H1 (cell line): ENCODE measurements around the gene ZNF512B. TPM values are rescaled to one million over a fixed set of nuclear protein-coding genes. Genes with fewer than 3 reads are reported as not detected.

Experiments used
- CTCF ChIA-PET: fragments of 300-600 bp; sonication (Branson Sonifier 250); formaldehyde crosslinking; loops from one replicate; lab custom pipeline; 2021; ENCODE audit not compliant: partially characterized antibody; lab: Charles Lee
- POLR2A ChIA-PET: fragments of 300-600 bp; sonication (Branson Sonifier 250); formaldehyde crosslinking; loops from one replicate; lab custom pipeline; 2021; ENCODE audit warnings: inconsistent platforms; ENCODE audit not compliant: partially characterized antibody; lab: Charles Lee
- DNase-seq, 2 experiments: peaks; one replicate each; pipeline versions ENCODE4 v3.0.0 to v3.0.0-alpha.2; 2010 to 2022; ENCODE audit warnings: low spot score in 2 of 2, low read depth in 1 of 2, mixed read lengths in 1 of 2
- FAIRE-seq: peaks from 2 replicates; lab custom pipeline; 2011; peaks lifted over from hg19 to GRCh38; lab: Jason Lieb, UNC
- H2AFZ ChIP-seq: 2 replicates; pipeline ENCODE4 v1.8.1; 2012; ENCODE audit warnings: low read length, inconsistent platforms
- H2AK5ac ChIP-seq: 2 replicates; pipeline ENCODE4 v1.6.1; 2013; ENCODE audit warnings: low read depth, low read length
- H2BK120ac ChIP-seq: replicated peaks from 2 replicates; pipeline ENCODE3; 2013; ENCODE audit warnings: low read depth, low read length, inconsistent platforms
- H2BK12ac ChIP-seq: 2 replicates; pipeline ENCODE4 v1.6.1; 2013; ENCODE audit warnings: low read depth, low read length
- H2BK15ac ChIP-seq: 2 replicates; pipeline ENCODE4 v1.6.1; 2013; ENCODE audit warnings: low read length
- H2BK20ac ChIP-seq: 2 replicates; pipeline ENCODE4 v1.6.1; 2013; ENCODE audit warnings: low read length
- H2BK5ac ChIP-seq: 2 replicates; pipeline ENCODE4 v1.6.1; 2013; ENCODE audit warnings: low read depth, low read length
- H3K14ac ChIP-seq: 2 replicates; pipeline ENCODE4 v1.6.1; 2013; ENCODE audit warnings: inconsistent platforms; ENCODE audit not compliant: insufficient read length
- H3K18ac ChIP-seq: 2 replicates; pipeline ENCODE4 v1.6.1; 2013; ENCODE audit warnings: low read length; ENCODE audit errors: extremely low read depth
- H3K23ac ChIP-seq: 2 replicates; pipeline ENCODE4 v1.6.1; 2013; ENCODE audit warnings: inconsistent platforms; ENCODE audit not compliant: insufficient read length
- H3K23me2 ChIP-seq: 2 replicates; pipeline ENCODE4 v1.6.1; 2013; ENCODE audit warnings: low read depth, low read length
- H3K27ac ChIP-seq: 2 replicates; pipeline ENCODE4 v1.6.1; 2011; ENCODE audit warnings: low read depth, low read length, inconsistent platforms
- H3K27me3 ChIP-seq, 4 experiments: replicated peaks in 1 of 4; 1 replicate in 1 of 4; 2 replicates in 3 of 4; pipeline versions ENCODE4 v1.6.1 to v1.8.1; 2011 to 2013; ENCODE audit warnings: low read length in 3 of 4, mild to moderate bottlenecking in 3 of 4, inconsistent platforms in 2 of 4, mixed read lengths in 2 of 4, moderate library complexity in 1 of 4; ENCODE audit not compliant: control insufficient read depth in 3 of 4, insufficient read depth in 3 of 4; ENCODE audit errors: extremely low read depth in 1 of 4
- H3K36me3 ChIP-seq, 4 experiments: 2 replicates each; pipeline versions ENCODE4 v1.6.1 to v1.8.1; 2011 to 2013; ENCODE audit warnings: mild to moderate bottlenecking in 4 of 4, low read length in 3 of 4, moderate library complexity in 2 of 4, control low read depth in 1 of 4, inconsistent platforms in 1 of 4; ENCODE audit not compliant: insufficient read depth in 4 of 4, control insufficient read depth in 2 of 4
- H3K4ac ChIP-seq: replicated peaks from 2 replicates; pipeline ENCODE3; 2013; ENCODE audit warnings: low read length, low read depth, mixed read lengths, inconsistent platforms; ENCODE audit not compliant: insufficient read length
- H3K4me1 ChIP-seq, 4 experiments: replicated peaks in 1 of 4; 1 replicate in 1 of 4; 2 replicates in 3 of 4; pipeline versions ENCODE4 v1.6.1 to v1.8.1; 2011 to 2013; ENCODE audit warnings: low read length in 3 of 4, inconsistent platforms in 2 of 4, mixed read lengths in 1 of 4; ENCODE audit not compliant: insufficient read depth in 4 of 4, control insufficient read depth in 3 of 4
- H3K4me2 ChIP-seq, 2 experiments: 2 replicates each; pipeline versions ENCODE4 v1.6.1 to v1.8.1; 2011 to 2013; ENCODE audit warnings: low read depth in 2 of 2, low read length in 2 of 2, control low read depth in 1 of 2, inconsistent platforms in 1 of 2, mild to moderate bottlenecking in 1 of 2; ENCODE audit not compliant: insufficient read depth in 1 of 2
- H3K4me3 ChIP-seq, 4 experiments: fragments of 200-600, 300-600 bp in 1 of 4; sonication (generic), shearing (Covaris generic), sonication (Bioruptor Twin) in 1 of 4; 2 replicates each; pipeline versions ENCODE4 v1.5.1 to v1.8.1; 2011 to 2016; ENCODE audit warnings: low read length in 4 of 4, low read depth in 3 of 4, control low read depth in 2 of 4, inconsistent platforms in 2 of 4, mild to moderate bottlenecking in 2 of 4, mixed read lengths in 1 of 4, moderate library complexity in 1 of 4; ENCODE audit not compliant: insufficient read depth in 2 of 4; ENCODE audit errors: extremely low read depth in 1 of 4
- H3K56ac ChIP-seq: replicated peaks from 2 replicates; pipeline ENCODE3; 2013; ENCODE audit warnings: low read depth, mild to moderate bottlenecking, mixed read lengths, low read length, inconsistent platforms; ENCODE audit not compliant: insufficient read length
- H3K79me1 ChIP-seq: 2 replicates; pipeline ENCODE4 v1.6.1; 2013; ENCODE audit warnings: low read depth, low read length, control low read depth
- H3K79me2 ChIP-seq, 2 experiments: 2 replicates each; pipeline versions ENCODE4 v1.6.1 to v1.8.1; 2012 to 2013; ENCODE audit warnings: low read length in 2 of 2, mild to moderate bottlenecking in 2 of 2, inconsistent platforms in 1 of 2; ENCODE audit not compliant: insufficient read depth in 2 of 2, control insufficient read depth in 1 of 2
- H3K9ac ChIP-seq, 4 experiments: replicated peaks in 1 of 4; 1 replicate in 1 of 4; 2 replicates in 3 of 4; pipeline versions ENCODE4 v1.6.1 to v1.8.1; 2011 to 2013; ENCODE audit warnings: low read depth in 3 of 4, low read length in 3 of 4, control low read depth in 2 of 4, mild to moderate bottlenecking in 2 of 4, moderate library complexity in 2 of 4, inconsistent platforms in 1 of 4; ENCODE audit errors: extremely low read depth in 1 of 4
- H3K9me3 ChIP-seq, 2 experiments: 2 replicates each; pipeline versions ENCODE4 v1.6.1 to v1.8.1; 2012 to 2013; ENCODE audit warnings: mild to moderate bottlenecking in 2 of 2, moderate library complexity in 2 of 2, control low read depth in 1 of 2, inconsistent platforms in 1 of 2, low read depth in 1 of 2, low read length in 1 of 2, mixed read lengths in 1 of 2; ENCODE audit not compliant: insufficient read depth in 2 of 2
- H4K20me1 ChIP-seq, 2 experiments: replicated peaks in 1 of 2; 2 replicates each; pipeline versions ENCODE3 to v1.8.1; 2011 to 2013; ENCODE audit warnings: inconsistent platforms in 2 of 2, low read length in 2 of 2, mild to moderate bottlenecking in 1 of 2; ENCODE audit not compliant: insufficient read depth in 2 of 2, control insufficient read depth in 1 of 2
- H4K5ac ChIP-seq: 2 replicates; pipeline ENCODE4 v1.6.1; 2013; ENCODE audit warnings: low read length, low read depth, mixed read lengths, inconsistent platforms; ENCODE audit not compliant: insufficient read length
- H4K8ac ChIP-seq: 2 replicates; pipeline ENCODE4 v1.8.0; 2013; ENCODE audit warnings: mild to moderate bottlenecking, moderate library complexity, low read length, inconsistent platforms; ENCODE audit not compliant: insufficient read depth; ENCODE audit errors: extremely low read depth
- H4K91ac ChIP-seq: replicated peaks from 2 replicates; pipeline ENCODE3; 2013; ENCODE audit warnings: low read length, mixed read lengths, inconsistent platforms; ENCODE audit not compliant: insufficient read length
- EZH2 ChIP-seq: fragments of 200-600 bp; sonication (generic); IDR thresholded peaks from 2 replicates; pipeline ENCODE4 v1.7.1; 2012; ENCODE audit warnings: low read depth, mild to moderate bottlenecking, moderate library complexity, low read length, inconsistent platforms; ENCODE audit not compliant: severe bottlenecking
- HDAC6 ChIP-seq: IDR thresholded peaks from one replicate; pipeline ENCODE4 v1.7.1; 2012; ENCODE audit warnings: low read depth, mild to moderate bottlenecking, inconsistent platforms, low read length, moderate library complexity
- KDM1A ChIP-seq: fragments of 200-600, 300-600 bp; sonication (generic); IDR thresholded peaks from 2 replicates; pipeline ENCODE4 v1.7.1; 2016; ENCODE audit warnings: mild to moderate bottlenecking, low read length, borderline replicate concordance
- PHF8 ChIP-seq: fragments of 200-600 bp; sonication (generic); conservative IDR thresholded peaks from 2 replicates; pipeline ENCODE4 v1.7.1; 2012; ENCODE audit warnings: low read depth, mild to moderate bottlenecking, inconsistent platforms, low read length, moderate library complexity
- RFX5 ChIP-seq: IDR thresholded peaks from 2 replicates; pipeline ENCODE4 v1.6.1; 2011; ENCODE audit warnings: low read depth, low read length, improper control_type of control experiment, borderline replicate concordance
- RNF2 ChIP-seq: fragments of 200-900, 300-1000 bp; sonication (generic); IDR thresholded peaks from 2 replicates; pipeline ENCODE4 v1.7.1; 2016; ENCODE audit warnings: borderline replicate concordance, low read depth, mild to moderate bottlenecking, antibody characterized with exemption, low read length; ENCODE audit not compliant: poor library complexity, severe bottlenecking; ENCODE audit errors: missing control alignments
- SP1 ChIP-seq: IDR thresholded peaks from 2 replicates; pipeline ENCODE4 v1.6.1; 2011; ENCODE audit warnings: low read depth, low read length
- TAF1 ChIP-seq: IDR thresholded peaks from 2 replicates; pipeline ENCODE4 v1.6.1; 2011; ENCODE audit warnings: mild to moderate bottlenecking, low read depth, low read length
- ZNF274 ChIP-seq: IDR thresholded peaks from 2 replicates; pipeline ENCODE4 v1.7.0; 2012; ENCODE audit warnings: low read length, borderline replicate concordance; ENCODE audit errors: extremely low read depth
- WGBS, 2 experiments: shearing (Covaris generic) in 1 of 2; methylation state at CpG; one replicate each; pipeline versions ENCODE4 v1.1.6 to v1.1.7; 2013 to 2015; ENCODE audit warnings: low lambda C conversion rate in 2 of 2, mixed read lengths in 2 of 2, inconsistent platforms in 1 of 2, low coverage in 1 of 2, missing lambda C conversion rate in 1 of 2; ENCODE audit not compliant: insufficient replicate concordance in 2 of 2, insufficient coverage in 1 of 2, insufficient read length in 1 of 2; ENCODE audit errors: extremely low coverage in 1 of 2, missing lambda C conversion rate in 1 of 2; 5-methylcytosine and 5-hydroxymethylcytosine counted together
- polyA plus RNA-seq, 7 experiments: library from polyadenylated mRNA; depleted of rRNA in 3 of 7; stranded (reverse) in 5 of 7; unstranded in 2 of 7; fragments of >200 nt in 5 of 7; fragments of 200-250 nt in 2 of 7; gene quantifications; 1 replicate in 5 of 7; 2 replicates in 1 of 7; 4 replicates in 1 of 7; pipeline versions ENCODE4 v1.2.1 to v1.2.3, GENCODE V29; 2011 to 2013; ENCODE audit warnings: missing spikeins in 2 of 7, mixed read lengths in 2 of 7
- total RNA-seq: library from RNA; stranded (reverse); fragmentation: NEBNext Ultra II Directional; extraction: Animal tissue kit (Norgen Biotek cat#: 25700); gene quantifications from 2 replicates; pipeline ENCODE4 v1.2.1, GENCODE V29; 2021
- TF ChIP-seq, protein P1 (sequence below): IDR thresholded peaks from 2 replicates; pipeline ENCODE4 v1.6.1; 2011; ENCODE audit warnings: low read length, improper control_type of control experiment

Gene ZNF512B
- total and polyA plus RNA-seq, 2 of the 8 experiments (the other 6 are each of a cell fraction or from before 2014, with no cell fraction given): 7.3 to 26.6 TPM

- peak overlapping the region; percentile 86; the same call in 1 of the 2 replicates for H4K8ac ChIP-seq
- H3K56ac ChIP-seq: no peak overlapping the region
- peaks cover 0 to 9% of the 10 kb centered on the region in 2 experiments; a peak in 3 of 4 replicates for H3K79me2 ChIP-seq
- peaks cover 19% of the 10 kb centered on the region for H3K23me2 ChIP-seq
- peaks cover 4 to 28% (median 12%) of the 10 kb centered on the region in 4 experiments; a peak in 6 of 7 replicates for H3K4me1 ChIP-seq
- H2BK5ac ChIP-seq: no peak overlapping the region
- H3K79me1 ChIP-seq: no peaks in the 10 kb centered on the region
- peaks cover 2 to 14% of the 10 kb centered on the region in 2 experiments for H4K20me1 ChIP-seq
- peak overlapping the region; percentile 81; the same call in 1 of the 2 replicates for H2BK15ac ChIP-seq
- no peak overlapping the region for H3K14ac ChIP-seq
- H4K91ac ChIP-seq: no peak overlapping the region
- TF ChIP-seq PHF8 (no peak), SP1 (no peak), EZH2 (no peak), HDAC6 (no peak), ZNF274 (no peak), RFX5 (no peak), TAF1 (no peak), KDM1A (no peak), RNF2 (no peak)
- TF ChIP-seq, protein P1, sequence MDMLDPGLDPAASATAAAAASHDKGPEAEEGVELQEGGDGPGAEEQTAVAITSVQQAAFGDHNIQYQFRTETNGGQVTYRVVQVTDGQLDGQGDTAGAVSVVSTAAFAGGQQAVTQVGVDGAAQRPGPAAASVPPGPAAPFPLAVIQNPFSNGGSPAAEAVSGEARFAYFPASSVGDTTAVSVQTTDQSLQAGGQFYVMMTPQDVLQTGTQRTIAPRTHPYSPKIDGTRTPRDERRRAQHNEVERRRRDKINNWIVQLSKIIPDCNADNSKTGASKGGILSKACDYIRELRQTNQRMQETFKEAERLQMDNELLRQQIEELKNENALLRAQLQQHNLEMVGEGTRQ: no peak
- peak overlapping the region; percentile 60; the same call in 1 of the 2 replicates for H2BK12ac ChIP-seq
- no peak overlapping the region for H4K5ac ChIP-seq
- FAIRE-seq (no peak), DNase-seq (no peak)
- H2BK120ac ChIP-seq: no peak overlapping the region
- POLR2A ChIA-PET: no interaction called here
- H3K4ac ChIP-seq: no peak overlapping the region
- 95% methylated on average over 13 of the region's 18 CpGs; no CpG with 5 or more reads in 1 of the 2 experiments for WGBS, 2 experiments
- H3K36me3 ChIP-seq: no peaks in the 10 kb centered on the region
- peaks cover 0 to 9% (median 2%) of the 10 kb centered on the region in 4 experiments; a peak in 4 of 7 replicates for H3K27me3 ChIP-seq
- H2BK20ac ChIP-seq: no peak overlapping the region
- no peak overlapping the region for H3K18ac ChIP-seq
- H3K9me3 ChIP-seq: no peaks in the 10 kb centered on the region
- CTCF ChIA-PET: interaction anchor here (0.5 to 1.4 kb wide), 8 partner anchors 42 to 433 kb away, joined by 3 to 5 read pairs (median 3); no protein-coding TSS in a partner anchor
- no peak overlapping the region for H3K4me3 ChIP-seq
- peak overlapping the region; percentile 56; the same call in 1 of the 2 replicates for H2AK5ac ChIP-seq
- H3K27ac ChIP-seq: no peak overlapping the region
- no peak overlapping the region for H3K23ac ChIP-seq
- no peak overlapping the region for H2AFZ ChIP-seq
- no peak overlapping the region for H3K9ac ChIP-seq
- no peak overlapping the region for H3K4me2 ChIP-seq
Measured at GRCh38 chr20:63976980-63977738, 7.4 kb upstream of the ZNF512B start.
